ENCODE results near the gene LPAR1.
"Not testable (repeated sequence)": the region's sequence is repeated elsewhere in the genome, so short reads cannot be mapped to it uniquely, and the experiment has no call there.

Gene LPAR1

GRCh38 chr9:111038331-111039230 is at the start of gene LPAR1:
TSS of gene LPAR1 (minus strand) at chr9:111038470. CDS start at chr9:110972117, 66,353 bp downstream.
- DNase-seq, result no peak

- no peak for DNase-seq
Observed at GRCh38 chr9:111078391-111079038, 40.2 kb upstream of the LPAR1 start.

- DNase-seq, result peak; percentile 3 to 19
Observed at GRCh38 chr9:111076519-111076918, 38.2 kb upstream of the LPAR1 start.

GRCh38 chr9:111076042-111076441 is 37.8 kb upstream of the LPAR1 start:
- no peak for DNase-seq

- peak; percentile 9 to 11 for DNase-seq
Observed at GRCh38 chr9:111074395-111074794, 36.1 kb upstream of the LPAR1 start.

- no peak for DNase-seq
Observed at GRCh38 chr9:111069183-111069582, 30.9 kb upstream of the LPAR1 start.

- no peak for DNase-seq
Observed at GRCh38 chr9:111068771-111069170, 30.5 kb upstream of the LPAR1 start.

- no peak for DNase-seq
Observed at GRCh38 chr9:111068383-111068730, 30.1 kb upstream of the LPAR1 start.

- no peak for DNase-seq
Observed at GRCh38 chr9:111066468-111066867, 28.2 kb upstream of the LPAR1 start.

- DNase-seq, result no peak
Observed at GRCh38 chr9:111065414-111065813, 27.1 kb upstream of the LPAR1 start.

GRCh38 chr9:111064160-111064837 is 26.0 kb upstream of the LPAR1 start:
- no peak for DNase-seq

- no peak for DNase-seq
Observed at GRCh38 chr9:111063332-111063731, 25.1 kb upstream of the LPAR1 start.

- DNase-seq, result no peak
Observed at GRCh38 chr9:111058166-111058565, 19.9 kb upstream of the LPAR1 start.

GRCh38 chr9:111056538-111056937 is 18.3 kb upstream of the LPAR1 start:
- DNase-seq, result no peak

- DNase-seq, result no peak
Observed at GRCh38 chr9:111052791-111053190, 14.5 kb upstream of the LPAR1 start.

- no peak for DNase-seq
Observed at GRCh38 chr9:111051400-111051799, 13.1 kb upstream of the LPAR1 start.

GRCh38 chr9:111050819-111051218 is 12.5 kb upstream of the LPAR1 start:
- DNase-seq, result no peak

GRCh38 chr9:111047287-111047686 is 9.0 kb upstream of the LPAR1 start:
- DNase-seq, result not testable (repeated sequence)

- DNase-seq, result no peak
Observed at GRCh38 chr9:111041902-111042301, 3.6 kb upstream of the LPAR1 start.

- DNase-seq, result no peak
Observed at GRCh38 chr9:111040494-111040893, 2.2 kb upstream of the LPAR1 start.

- no peak for DNase-seq
Observed at GRCh38 chr9:111039231-111039906, 1.1 kb upstream of the LPAR1 start.

GRCh38 chr9:111037708-111038330 is 451 bp downstream of the LPAR1 start:
- no peak for DNase-seq

- DNase-seq, result no peak
Observed at GRCh38 chr9:111037356-111037707, 938 bp downstream of the LPAR1 start.

All from AML-193 (cell line).